Activated T-cell treated with anti-CD3 and anti-CD28 coated beads, Interleukin-2, amount 50 U/mL, for 72 hours (primary cell): ENCODE data around the gene DKC1. TPM values are rescaled to one million over a fixed set of nuclear protein-coding genes. Genes with fewer than 3 reads are reported as not detected.
A peak's percentile ranks its signal among the peaks of the same experiment; 100 is the strongest.

Source experiments
- ATAC-seq, 2 donors: fragments of 150-1000 bp; cut with Tn5 transposase; replicated peaks in 1 of 2; 2 replicates each; pipeline ENCODE4 v1.10.0; 2021; ENCODE audit warnings: moderate library complexity in 2 of 2, mild to moderate bottlenecking in 1 of 2
- DNase-seq, 2 donors: peaks; one replicate each; pipeline ENCODE4 v3.0.0; 2021 to 2022; ENCODE audit warnings: mixed read lengths in 1 of 2
- H3K27ac Mint-ChIP-seq: one replicate; pipeline ENCODE4 v1.8.0; 2022; ENCODE audit warnings: mild to moderate bottlenecking, moderate library complexity, mixed read lengths
- H3K27me3 Mint-ChIP-seq: one replicate; pipeline ENCODE4 v1.8.0; 2022; ENCODE audit warnings: low read depth, mixed read lengths
- H3K36me3 Mint-ChIP-seq, 2 donors: one replicate each; pipeline ENCODE4 v1.8.0; 2022; ENCODE audit warnings: mixed read lengths in 2 of 2, mild to moderate bottlenecking in 1 of 2; ENCODE audit not compliant: insufficient read depth in 2 of 2
- H3K4me1 Mint-ChIP-seq: one replicate; pipeline ENCODE4 v1.8.0; 2022; ENCODE audit warnings: low read depth, mixed read lengths
- H3K4me3 Mint-ChIP-seq, 2 donors: one replicate each; pipeline ENCODE4 v1.8.0; 2022; ENCODE audit warnings: mild to moderate bottlenecking in 2 of 2, mixed read lengths in 2 of 2, moderate library complexity in 2 of 2
- H3K9me3 Mint-ChIP-seq, 2 donors: one replicate each; pipeline ENCODE4 v1.8.0; 2022; ENCODE audit warnings: mixed read lengths in 2 of 2
- total RNA-seq, 2 donors: library from RNA; stranded (reverse); gene quantifications; one replicate each; pipeline ENCODE4 v1.2.3, GENCODE V29; 2022

The DKC1 gene
- total RNA-seq, 2 donors from 2014 or later: 92.7 to 111 TPM

DNA sequence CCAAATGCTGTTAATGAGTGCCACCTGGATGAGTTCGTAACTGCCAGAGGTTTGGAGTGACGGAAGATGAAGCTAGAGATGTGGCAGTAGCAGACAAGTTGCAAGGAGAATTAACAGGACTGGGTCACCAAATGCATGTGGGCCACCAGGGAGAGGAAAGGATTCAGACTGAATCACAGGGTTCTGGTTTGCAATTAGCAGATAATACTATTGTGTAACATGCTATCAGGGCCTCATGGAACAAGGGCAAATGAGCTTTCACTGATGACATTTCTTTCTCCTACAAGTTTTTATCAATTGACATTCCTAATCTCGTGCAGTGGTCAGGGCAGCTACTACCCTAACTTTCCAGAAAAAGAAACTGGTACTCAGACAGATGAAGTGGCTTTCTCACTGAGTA lies 33.2 kb upstream of the DKC1 start:
- H3K9me3 Mint-ChIP-seq: no peaks in the 10 kb centered on the region
- H3K4me1 Mint-ChIP-seq: peaks cover 84% of the 10 kb centered on the region
- H3K4me3 Mint-ChIP-seq: no peak overlapping the region
- DNase-seq (no peak), ATAC-seq (no peak)
- no peak overlapping the region for H3K27ac Mint-ChIP-seq
- H3K27me3 Mint-ChIP-seq: peaks cover 21% of the 10 kb centered on the region
- peaks cover 0 to 2% of the 10 kb centered on the region in 2 donors for H3K36me3 Mint-ChIP-seq

DNA sequence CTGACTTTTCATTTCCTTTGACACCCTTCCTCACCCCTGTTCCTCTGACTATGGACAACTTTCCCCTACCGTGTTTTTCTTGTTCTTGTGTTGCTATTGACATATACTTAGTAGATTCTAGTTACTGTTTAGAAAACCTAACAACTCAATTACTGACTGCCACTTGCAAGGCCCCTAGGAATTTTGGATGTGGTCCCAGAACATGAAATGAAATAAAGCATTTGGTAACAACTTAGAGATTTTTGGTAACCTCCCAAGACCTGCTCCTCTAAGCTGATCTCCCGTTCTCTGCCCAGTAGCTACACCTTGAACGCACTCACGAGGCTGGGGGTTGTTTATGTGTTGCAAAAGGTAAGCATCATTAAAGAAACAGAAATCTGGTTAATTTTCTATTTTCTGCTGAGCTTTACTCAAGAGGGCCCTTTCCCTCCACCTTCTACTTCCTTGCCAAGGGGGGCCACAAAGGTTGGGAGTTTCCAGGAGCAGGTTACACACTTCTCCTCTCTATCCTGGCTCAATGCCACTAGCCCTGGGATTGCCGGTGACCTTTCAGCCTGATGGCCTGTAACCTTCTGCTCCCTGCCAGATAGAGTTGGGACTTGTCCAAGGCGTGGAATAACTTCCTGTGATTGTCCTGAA lies 32.3 kb upstream of the DKC1 start:
- H3K4me3 Mint-ChIP-seq: peak overlapping the region in 1 of 2 donors; percentile 77
- H3K27me3 Mint-ChIP-seq: peaks cover 30% of the 10 kb centered on the region
- DNase-seq (no peak), ATAC-seq (no peak)
- H3K27ac Mint-ChIP-seq: peak overlapping the region; percentile 29
- peaks cover 84% of the 10 kb centered on the region for H3K4me1 Mint-ChIP-seq
- peaks cover 0 to 2% of the 10 kb centered on the region in 2 donors for H3K36me3 Mint-ChIP-seq
- H3K9me3 Mint-ChIP-seq: no peaks in the 10 kb centered on the region

DNA sequence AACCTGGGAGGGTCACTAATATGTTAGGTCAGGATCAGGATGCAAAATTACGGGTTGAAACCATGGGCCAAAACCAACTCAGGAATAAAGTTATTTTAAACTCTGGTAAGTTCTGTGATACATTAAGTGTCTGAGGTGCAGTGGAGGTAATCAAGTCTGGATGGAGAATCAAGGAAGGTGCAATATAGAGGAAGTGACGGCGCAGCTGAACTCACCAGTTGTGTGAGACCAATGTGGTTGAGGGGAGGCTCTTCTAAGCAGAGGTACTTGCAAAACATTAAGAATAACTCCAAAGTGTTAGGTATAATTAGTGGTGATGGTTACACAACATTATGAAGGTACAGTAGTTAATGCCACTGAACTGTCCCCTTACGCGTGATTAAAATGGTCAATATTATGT lies 31.5 kb upstream of the DKC1 start:
- DNase-seq (no peak), ATAC-seq (no peak)
- Mint-ChIP-seq H3K9me3 (no peaks in the 10 kb centered on the region), H3K4me3 (peak overlapping the region in 1 of 2 donors; percentile 77), H3K27me3 (peaks cover 33% of the 10 kb centered on the region), H3K4me1 (peaks cover 84% of the 10 kb centered on the region), H3K27ac (peak overlapping the region; percentile 96), H3K36me3 (peaks cover 0 to 2% of the 10 kb centered on the region in 2 donors)

DNA sequence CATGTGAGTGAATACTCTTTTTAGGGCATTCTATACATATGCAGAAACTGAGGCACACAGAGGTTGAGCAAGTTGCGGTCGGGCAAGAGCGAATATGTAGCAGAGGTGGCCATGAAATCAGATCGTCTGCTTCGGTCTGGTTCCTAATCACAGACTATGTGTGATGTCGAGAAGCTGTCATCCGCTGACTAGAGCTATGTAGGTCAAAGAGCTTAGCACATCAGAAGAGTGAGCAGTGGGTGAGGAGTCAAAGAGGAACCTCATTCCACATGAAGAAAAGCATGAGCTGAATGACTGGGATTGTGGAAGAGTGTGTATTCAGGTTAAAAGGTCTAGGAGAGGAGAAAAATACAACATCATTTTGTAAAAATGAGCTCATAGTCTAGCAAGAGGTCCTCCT lies 30.8 kb upstream of the DKC1 start:
- ATAC-seq: peak in 1 of 2 donors; percentile 20
- H3K27me3 Mint-ChIP-seq: peaks cover 31% of the 10 kb centered on the region
- H3K4me3 Mint-ChIP-seq: peak overlapping the region; percentile 3 to 77
- peak overlapping the region; percentile 96 for H3K27ac Mint-ChIP-seq
- peaks cover 81% of the 10 kb centered on the region for H3K4me1 Mint-ChIP-seq
- no peaks in the 10 kb centered on the region for H3K9me3 Mint-ChIP-seq
- DNase-seq: no peak
- H3K36me3 Mint-ChIP-seq: peaks cover 0 to 3% of the 10 kb centered on the region in 2 donors

DNA sequence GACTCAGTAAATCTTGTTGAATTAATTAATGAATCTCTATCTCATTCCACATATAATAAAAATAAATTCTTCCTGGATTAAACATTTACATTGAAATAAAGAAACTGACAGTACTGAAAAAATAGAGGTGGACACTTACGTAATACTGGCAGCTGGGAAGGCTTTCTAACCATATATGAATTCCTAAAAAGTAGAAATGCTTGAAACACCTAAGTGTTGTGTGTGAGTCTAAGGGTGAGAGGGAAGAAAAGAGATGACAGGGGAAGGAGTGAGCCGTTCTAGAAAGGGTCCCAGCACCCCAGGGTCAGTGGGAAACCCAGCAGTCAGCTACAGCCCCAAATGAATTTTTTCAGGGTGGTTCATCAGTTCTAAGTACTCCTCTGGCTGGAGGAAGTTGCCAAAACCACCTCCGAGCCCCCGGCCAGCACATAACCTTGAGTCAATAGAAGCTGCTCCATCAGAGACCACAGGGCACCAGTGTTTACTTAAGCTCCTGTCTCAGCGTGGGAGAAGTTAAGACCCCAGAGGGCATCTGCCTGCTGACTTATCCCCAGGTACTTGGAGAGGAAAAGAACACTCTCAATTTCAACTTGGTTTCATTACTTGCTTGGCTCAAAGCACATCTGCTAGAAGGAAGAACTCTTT lies 30.1 kb upstream of the DKC1 start:
- peaks cover 33% of the 10 kb centered on the region for H3K27me3 Mint-ChIP-seq
- ATAC-seq (peak; percentile 33 to 38), DNase-seq (peak in 1 of 2 donors; percentile 31)
- H3K9me3 Mint-ChIP-seq: no peaks in the 10 kb centered on the region
- peak overlapping the region; percentile 73 to 74 for H3K4me3 Mint-ChIP-seq
- peak overlapping the region; percentile 96 for H3K27ac Mint-ChIP-seq
- H3K36me3 Mint-ChIP-seq: peaks cover 0 to 5% of the 10 kb centered on the region in 2 donors
- H3K4me1 Mint-ChIP-seq: peaks cover 83% of the 10 kb centered on the region

DNA sequence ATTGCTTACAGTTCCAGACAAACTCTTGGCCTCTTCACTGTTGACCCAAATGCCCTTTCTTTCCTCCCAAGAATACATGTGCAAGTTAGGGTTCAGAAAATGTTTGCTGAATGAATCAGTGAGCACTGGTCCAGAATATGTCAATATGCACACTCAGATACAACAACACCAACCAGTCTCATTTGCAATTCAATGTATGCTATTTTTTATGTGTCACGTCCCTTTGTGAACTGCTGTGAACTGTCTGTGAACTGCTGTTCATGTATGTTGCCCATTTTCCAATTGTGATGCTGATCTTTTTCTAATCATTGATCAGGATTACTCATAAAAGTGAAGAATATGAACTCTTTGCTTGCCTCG lies 29.6 kb upstream of the DKC1 start:
- H3K4me1 Mint-ChIP-seq: peaks cover 85% of the 10 kb centered on the region
- ATAC-seq (peak; percentile 51 to 64), DNase-seq (no peak)
- H3K27me3 Mint-ChIP-seq: peaks cover 36% of the 10 kb centered on the region
- peak overlapping the region; percentile 96 for H3K27ac Mint-ChIP-seq
- peak overlapping the region; percentile 73 to 74 for H3K4me3 Mint-ChIP-seq
- H3K36me3 Mint-ChIP-seq: peaks cover 0 to 5% of the 10 kb centered on the region in 2 donors
- no peaks in the 10 kb centered on the region for H3K9me3 Mint-ChIP-seq

DNA sequence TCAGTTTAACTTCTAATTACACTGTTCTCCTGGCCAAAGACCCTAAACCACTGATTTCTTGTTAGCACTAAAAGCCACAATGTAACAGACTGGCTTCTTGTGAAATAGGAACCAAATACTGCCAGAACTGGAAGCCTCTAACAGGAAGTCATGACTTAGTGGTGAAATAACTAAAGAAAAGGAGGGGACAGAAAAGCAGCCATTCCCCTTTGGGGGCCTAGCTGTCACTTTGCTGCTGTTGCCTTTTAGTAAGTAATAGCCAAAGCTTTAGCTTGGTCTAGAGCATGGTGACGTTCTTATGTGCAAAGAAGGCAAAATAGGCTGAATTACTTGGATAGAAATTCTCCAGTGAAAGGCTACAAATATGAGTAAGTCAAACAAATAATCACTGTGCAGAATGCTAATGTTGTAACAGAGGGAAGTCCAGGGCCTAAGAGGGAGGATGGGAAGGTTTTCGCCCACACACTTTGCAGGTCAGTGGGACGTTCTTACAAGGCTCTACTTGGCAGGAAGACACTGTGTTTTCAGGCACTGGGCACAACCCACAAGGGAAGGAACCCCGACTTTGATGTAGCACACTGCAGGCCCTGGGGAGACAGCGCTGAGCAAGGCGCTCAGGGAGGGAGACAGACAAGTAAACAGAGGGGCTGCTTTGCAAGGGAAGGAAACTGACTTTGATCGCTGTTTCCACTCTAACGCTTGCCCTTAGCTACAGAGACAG lies 28.4 kb upstream of the DKC1 start:
- Mint-ChIP-seq H3K27me3 (peaks cover 36% of the 10 kb centered on the region), H3K36me3 (peaks cover 0 to 5% of the 10 kb centered on the region in 2 donors)

DNA sequence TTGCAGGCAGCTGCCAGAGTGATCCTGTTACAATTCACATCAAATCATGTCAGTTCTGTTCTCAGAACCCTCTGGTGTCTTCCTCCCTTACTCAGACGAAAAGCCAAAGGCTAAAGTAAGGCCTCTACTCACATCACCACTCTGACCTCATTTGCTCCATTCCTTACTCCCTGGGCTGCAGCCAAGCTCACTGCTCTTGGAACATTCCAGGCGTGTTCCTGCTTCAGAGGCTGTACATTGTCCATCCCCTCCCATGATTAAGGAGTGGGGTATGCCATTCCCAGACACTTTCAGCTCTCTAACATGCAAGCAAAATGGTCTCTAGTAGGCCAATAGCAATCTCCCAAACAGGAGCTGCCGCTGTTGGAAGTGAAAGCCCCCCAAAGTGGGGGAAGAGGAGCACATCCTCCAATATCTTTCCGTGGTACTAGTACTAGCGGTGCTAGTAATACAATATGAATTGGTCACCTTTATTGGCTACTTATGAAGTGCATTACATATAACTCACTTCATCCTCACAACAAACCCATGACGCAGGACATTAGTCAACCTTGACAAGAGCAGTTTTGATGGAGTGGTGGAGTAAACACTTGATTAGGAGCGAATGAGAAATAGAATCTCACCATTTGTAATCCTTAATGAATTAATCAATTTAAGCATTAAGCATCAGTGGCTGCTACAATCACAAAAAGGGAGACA lies 26.8 kb upstream of the DKC1 start:
- H3K27me3 Mint-ChIP-seq: peaks cover 36% of the 10 kb centered on the region
- ATAC-seq (no peak), DNase-seq (no peak)
- H3K4me1 Mint-ChIP-seq: peaks cover 74% of the 10 kb centered on the region
- peak overlapping the region; percentile 36 to 74 for H3K4me3 Mint-ChIP-seq
- H3K9me3 Mint-ChIP-seq: no peaks in the 10 kb centered on the region
- peak overlapping the region; percentile 96 for H3K27ac Mint-ChIP-seq
- H3K36me3 Mint-ChIP-seq: peaks cover 0 to 5% of the 10 kb centered on the region in 2 donors

More for the DNA sequence above, 28.4 kb upstream of the DKC1 start:
- peak; percentile 42 to 50 for ATAC-seq
- peak overlapping the region; percentile 96 for H3K27ac Mint-ChIP-seq
- H3K4me3 Mint-ChIP-seq: peak overlapping the region; percentile 73 to 74
- H3K9me3 Mint-ChIP-seq: no peaks in the 10 kb centered on the region
- DNase-seq: peak in 1 of 2 donors; percentile 14
- H3K4me1 Mint-ChIP-seq: peaks cover 82% of the 10 kb centered on the region

DNA sequence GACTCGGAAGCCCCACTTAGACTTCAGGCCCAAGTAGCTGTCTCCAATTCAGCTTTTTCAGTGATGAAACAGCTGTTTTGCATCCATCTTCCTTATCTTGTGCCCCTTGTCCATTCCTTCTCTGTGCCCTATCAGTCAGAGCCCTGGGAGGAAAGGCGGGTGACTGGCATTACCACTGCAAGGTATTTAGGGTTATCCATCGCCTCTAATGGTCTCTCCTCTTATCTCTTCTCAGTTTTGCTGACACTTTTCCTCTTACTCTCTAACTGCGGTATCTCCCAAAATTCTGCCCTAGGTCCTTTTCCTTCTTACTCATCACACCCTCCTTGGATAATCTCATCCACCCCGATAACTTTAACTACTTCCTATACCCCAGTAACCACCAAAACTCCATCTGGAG lies 25.5 kb upstream of the DKC1 start:
- no peak for ATAC-seq
- peaks cover 63% of the 10 kb centered on the region for H3K4me1 Mint-ChIP-seq
- no peaks in the 10 kb centered on the region for H3K9me3 Mint-ChIP-seq

DNA sequence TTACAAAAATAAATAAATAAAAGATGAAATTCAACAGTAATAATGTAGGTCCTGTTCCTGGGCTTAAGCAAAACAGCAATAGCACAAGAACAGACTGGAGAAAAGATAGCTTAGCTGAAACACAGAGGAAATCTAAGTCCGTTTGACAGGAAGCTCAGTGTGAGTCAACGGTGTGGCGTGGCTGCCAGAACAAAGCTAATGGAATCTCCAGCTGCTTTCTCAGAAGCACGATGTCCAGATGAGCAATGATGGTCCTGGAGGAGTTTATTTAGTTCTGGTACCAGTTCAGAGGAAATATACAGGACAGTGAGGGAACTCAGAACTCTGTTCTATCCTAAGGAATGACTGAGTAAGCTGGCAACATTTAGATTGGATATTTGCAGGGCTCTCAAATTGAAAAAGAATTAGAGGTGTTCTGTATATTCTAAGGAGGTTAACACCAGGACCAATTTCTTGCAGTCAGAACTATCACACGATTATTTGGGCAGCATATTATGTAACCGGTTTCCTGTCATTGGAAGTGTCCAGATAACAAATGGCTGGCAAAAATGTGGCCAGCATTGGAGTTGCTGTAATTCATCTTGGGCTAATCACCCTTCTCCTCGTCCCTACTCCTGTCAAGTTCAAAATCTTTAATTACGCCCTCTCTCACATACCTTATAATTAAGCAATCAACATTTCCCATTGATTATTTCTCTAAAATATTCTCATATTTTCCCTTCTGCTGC lies 24.5 kb upstream of the DKC1 start:
- peaks cover 39% of the 10 kb centered on the region for H3K27me3 Mint-ChIP-seq
- H3K4me3 Mint-ChIP-seq: peak overlapping the region; percentile 24 to 78
- H3K27ac Mint-ChIP-seq: peak overlapping the region; percentile 92
- DNase-seq (peak in 1 of 2 donors; percentile 33), ATAC-seq (peak; percentile 51 to 52)
- peaks cover 0 to 5% of the 10 kb centered on the region in 2 donors for H3K36me3 Mint-ChIP-seq
- H3K4me1 Mint-ChIP-seq: peaks cover 53% of the 10 kb centered on the region
- no peaks in the 10 kb centered on the region for H3K9me3 Mint-ChIP-seq

More for the DNA sequence above, 25.5 kb upstream of the DKC1 start:
- no peak for DNase-seq
- Mint-ChIP-seq H3K4me3 (peak overlapping the region; percentile 24 to 79), H3K36me3 (peaks cover 0 to 5% of the 10 kb centered on the region in 2 donors), H3K27ac (peak overlapping the region; percentile 96), H3K27me3 (peaks cover 36% of the 10 kb centered on the region)

DNA sequence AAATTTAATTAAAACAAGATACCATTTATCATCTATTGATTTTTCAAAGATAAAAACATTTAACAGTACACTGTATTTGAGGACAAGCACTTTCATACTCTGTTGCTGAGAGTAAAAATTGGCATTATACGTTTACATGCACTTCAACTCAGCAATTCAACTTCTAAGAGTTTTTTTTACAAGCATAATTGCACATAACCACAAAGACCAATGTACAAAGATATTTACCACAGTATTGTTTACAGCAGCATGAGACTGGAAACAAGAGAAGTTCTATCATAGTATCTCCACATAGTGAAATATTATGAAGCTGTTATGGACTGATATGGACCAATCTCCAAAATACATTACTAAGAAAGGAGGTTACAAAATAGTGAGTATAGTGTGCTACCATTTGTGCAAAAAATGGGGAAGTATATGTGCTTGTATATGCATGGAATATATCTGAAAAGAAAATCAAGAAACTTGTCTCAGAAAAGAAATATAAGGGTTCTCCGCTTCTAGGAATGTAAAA lies 22.7 kb upstream of the DKC1 start:
- ATAC-seq (no peak), DNase-seq (no peak)
- Mint-ChIP-seq H3K9me3 (no peaks in the 10 kb centered on the region), H3K27ac (peak overlapping the region; percentile 6), H3K36me3 (peaks cover 2 to 5% of the 10 kb centered on the region in 2 donors), H3K27me3 (peaks cover 37% of the 10 kb centered on the region), H3K4me3 (peak overlapping the region in 1 of 2 donors; percentile 25), H3K4me1 (peaks cover 34% of the 10 kb centered on the region)

DNA sequence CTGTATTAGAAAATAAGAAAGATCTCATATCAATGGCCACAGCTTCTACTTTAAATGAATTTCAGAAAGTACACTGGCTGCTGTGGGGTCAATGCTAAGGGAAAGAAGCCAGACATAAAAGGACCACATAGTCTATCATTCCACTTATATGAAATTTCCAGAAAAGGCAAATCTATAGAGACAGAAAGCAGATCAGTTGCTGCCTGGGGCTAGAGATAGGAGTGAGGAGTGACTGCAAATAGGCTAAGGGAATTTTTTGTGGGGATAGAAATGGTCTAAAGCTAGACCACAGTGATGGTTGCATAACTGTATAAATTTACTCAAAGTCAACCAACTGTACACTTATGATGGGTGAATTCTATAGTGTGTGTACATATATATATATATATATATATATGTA lies 20.1 kb upstream of the DKC1 start:
- peak overlapping the region in 1 of 2 donors; percentile 29 for H3K4me3 Mint-ChIP-seq
- H3K4me1 Mint-ChIP-seq: peaks cover 11% of the 10 kb centered on the region
- H3K27me3 Mint-ChIP-seq: peaks cover 12% of the 10 kb centered on the region
- H3K9me3 Mint-ChIP-seq: no peaks in the 10 kb centered on the region
- H3K36me3 Mint-ChIP-seq: peaks cover 4 to 6% of the 10 kb centered on the region in 2 donors
- H3K27ac Mint-ChIP-seq: no peak overlapping the region
- ATAC-seq (no peak), DNase-seq (no peak)
